Adrenal gland (tissue), 5 donors: ENCODE data around the gene HAUS2.

Experiments
- POLR2A ChIP-seq, 2 donors: fragments of 450-650 bp; IDR thresholded peaks; one replicate each; pipeline ENCODE4 v1.6.1; 2017; ENCODE audit warnings: antibody characterized with exemption in 2 of 2, mild to moderate bottlenecking in 2 of 2, moderate library complexity in 1 of 2
- TF ChIP-seq, protein P1 (sequence below), 6 experiments: fragments of 450-650 bp in 4 of 6; fragments of 200-600 bp in 2 of 6; sonication (generic) in 1 of 6; IDR thresholded peaks; 1 replicate in 5 of 6; 2 replicates in 1 of 6; pipeline versions ENCODE4 v1.5.1 to v1.8.0; 2016 to 2021; ENCODE audit warnings: antibody characterized with exemption in 6 of 6, mild to moderate bottlenecking in 2 of 6, moderate library complexity in 1 of 6
- donor health status: DM: no; HTN: no; CAD: no.

DNA sequence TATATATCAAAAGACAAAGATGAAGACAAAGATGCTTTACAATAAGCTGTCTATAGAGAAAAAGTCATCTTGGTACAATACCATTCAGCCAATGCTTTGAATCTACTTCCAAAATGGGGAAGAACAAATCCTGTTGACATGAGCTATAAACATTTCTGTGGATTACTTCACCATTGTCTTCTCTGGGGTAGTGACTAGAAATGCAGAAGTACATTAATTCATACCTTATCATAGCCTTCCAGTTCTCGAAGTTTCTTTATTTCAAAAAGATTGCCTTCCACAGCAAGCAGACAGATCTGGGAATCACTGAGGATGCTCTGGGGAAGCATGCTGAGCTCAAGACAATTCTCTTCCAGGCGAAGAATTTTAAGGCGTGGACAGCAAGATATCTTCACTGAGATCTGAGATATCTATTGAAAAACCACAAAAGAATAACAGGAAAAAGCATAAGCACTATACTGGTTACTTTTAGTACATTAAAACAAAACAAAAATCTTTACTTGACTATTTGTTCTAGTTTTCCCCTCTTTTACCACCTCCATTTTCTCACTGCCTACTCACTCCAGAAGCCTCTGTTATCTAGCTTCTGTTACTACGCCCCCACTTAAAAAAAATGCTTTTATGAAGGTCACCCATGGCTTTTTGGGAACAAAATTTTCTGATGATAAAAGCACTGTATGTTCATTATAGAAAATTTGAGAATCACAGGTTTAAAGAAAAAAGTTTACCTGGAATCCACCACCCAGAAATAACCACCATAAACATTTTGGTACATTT lies 3.6 kb upstream of the HAUS2 start:
- no peak for TF ChIP-seq POLR2A (IDR thresholded peaks at IDR 0.05)
- TF ChIP-seq, protein P1, sequence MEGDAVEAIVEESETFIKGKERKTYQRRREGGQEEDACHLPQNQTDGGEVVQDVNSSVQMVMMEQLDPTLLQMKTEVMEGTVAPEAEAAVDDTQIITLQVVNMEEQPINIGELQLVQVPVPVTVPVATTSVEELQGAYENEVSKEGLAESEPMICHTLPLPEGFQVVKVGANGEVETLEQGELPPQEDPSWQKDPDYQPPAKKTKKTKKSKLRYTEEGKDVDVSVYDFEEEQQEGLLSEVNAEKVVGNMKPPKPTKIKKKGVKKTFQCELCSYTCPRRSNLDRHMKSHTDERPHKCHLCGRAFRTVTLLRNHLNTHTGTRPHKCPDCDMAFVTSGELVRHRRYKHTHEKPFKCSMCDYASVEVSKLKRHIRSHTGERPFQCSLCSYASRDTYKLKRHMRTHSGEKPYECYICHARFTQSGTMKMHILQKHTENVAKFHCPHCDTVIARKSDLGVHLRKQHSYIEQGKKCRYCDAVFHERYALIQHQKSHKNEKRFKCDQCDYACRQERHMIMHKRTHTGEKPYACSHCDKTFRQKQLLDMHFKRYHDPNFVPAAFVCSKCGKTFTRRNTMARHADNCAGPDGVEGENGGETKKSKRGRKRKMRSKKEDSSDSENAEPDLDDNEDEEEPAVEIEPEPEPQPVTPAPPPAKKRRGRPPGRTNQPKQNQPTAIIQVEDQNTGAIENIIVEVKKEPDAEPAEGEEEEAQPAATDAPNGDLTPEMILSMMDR (IDR thresholded peaks at IDR 0.05) = no peak
